Measurements from ENCODE around the gene ADIPOR1. TPM values are rescaled to one million over a fixed set of nuclear protein-coding genes. Genes with fewer than 3 reads are reported as not detected.
A peak's percentile ranks its signal among the peaks of the same experiment; 100 is the strongest.

Gene ADIPOR1
- total RNA-seq, 1 experiment from 2014 or later: 79.1 TPM

DNA sequence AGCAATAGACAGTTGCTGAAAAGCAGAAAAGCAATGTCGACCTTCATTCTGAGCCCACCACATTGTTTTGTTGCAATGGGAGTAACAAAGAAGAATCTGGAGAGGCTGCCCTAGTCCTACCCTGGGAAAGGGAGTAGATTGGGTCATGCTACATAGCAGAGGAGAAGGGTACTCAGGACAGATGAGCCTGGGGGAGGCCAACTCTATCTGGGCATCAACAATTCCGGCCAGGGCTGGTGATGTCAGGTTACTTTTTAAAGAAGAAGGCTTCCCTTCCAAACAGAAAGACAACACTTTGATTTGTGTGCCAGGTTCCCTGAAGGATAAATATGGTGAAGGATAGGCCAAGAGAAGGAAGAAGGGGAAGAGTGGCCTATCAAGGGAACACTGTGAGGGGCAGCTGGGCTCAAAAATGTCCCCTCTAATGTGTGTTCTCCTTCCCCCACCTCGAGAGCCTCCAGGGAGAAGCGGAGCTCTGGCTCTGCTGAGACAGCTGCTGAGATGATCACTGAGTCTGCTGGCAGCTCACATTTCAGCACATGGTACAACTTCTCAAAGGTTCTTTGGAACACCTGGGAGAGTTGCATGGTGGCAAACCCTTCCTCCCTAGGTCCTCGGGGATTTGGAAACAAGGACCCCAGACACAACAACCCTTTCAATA is 3.2 kb upstream of the ADIPOR1 start:
- peaks cover 16% of the 10 kb centered on the region for H3K4me1 ChIP-seq (ENCODE audit: insufficient read depth, low read length, poor library complexity, severe bottlenecking)
- H3K4me3 ChIP-seq (ENCODE audit: low read depth, low read length, poor library complexity, severe bottlenecking): no peak overlapping the region
- BruUV-seq (replicated peaks): no TSS peak
- DNase-seq (ENCODE audit: low spot score): no peak
- ChIA-PET POLR2A (ENCODE audit: low non-redundant PET) (no interaction called here), CTCF (no interaction called here)
- no peaks in the 10 kb centered on the region for H3K9me3 ChIP-seq (ENCODE audit: low read depth, low read length, poor library complexity, severe bottlenecking)
- TF ChIP-seq, protein P1, sequence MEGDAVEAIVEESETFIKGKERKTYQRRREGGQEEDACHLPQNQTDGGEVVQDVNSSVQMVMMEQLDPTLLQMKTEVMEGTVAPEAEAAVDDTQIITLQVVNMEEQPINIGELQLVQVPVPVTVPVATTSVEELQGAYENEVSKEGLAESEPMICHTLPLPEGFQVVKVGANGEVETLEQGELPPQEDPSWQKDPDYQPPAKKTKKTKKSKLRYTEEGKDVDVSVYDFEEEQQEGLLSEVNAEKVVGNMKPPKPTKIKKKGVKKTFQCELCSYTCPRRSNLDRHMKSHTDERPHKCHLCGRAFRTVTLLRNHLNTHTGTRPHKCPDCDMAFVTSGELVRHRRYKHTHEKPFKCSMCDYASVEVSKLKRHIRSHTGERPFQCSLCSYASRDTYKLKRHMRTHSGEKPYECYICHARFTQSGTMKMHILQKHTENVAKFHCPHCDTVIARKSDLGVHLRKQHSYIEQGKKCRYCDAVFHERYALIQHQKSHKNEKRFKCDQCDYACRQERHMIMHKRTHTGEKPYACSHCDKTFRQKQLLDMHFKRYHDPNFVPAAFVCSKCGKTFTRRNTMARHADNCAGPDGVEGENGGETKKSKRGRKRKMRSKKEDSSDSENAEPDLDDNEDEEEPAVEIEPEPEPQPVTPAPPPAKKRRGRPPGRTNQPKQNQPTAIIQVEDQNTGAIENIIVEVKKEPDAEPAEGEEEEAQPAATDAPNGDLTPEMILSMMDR (conservative IDR thresholded peaks at IDR 0.05; ENCODE audit: low read depth, low read length): no peak
- TF ChIP-seq EZH2 (IDR thresholded peaks at IDR 0.05; ENCODE audit: borderline replicate concordance, low read depth, low read length, poor library complexity, severe bottlenecking): no peak
- H3K27me3 ChIP-seq (replicated peaks; ENCODE audit: insufficient read depth, low read depth, low read length, poor library complexity): no peaks in the 10 kb centered on the region
- H3K36me3 ChIP-seq (ENCODE audit: insufficient read depth, low read length, poor library complexity, severe bottlenecking): peaks cover 5% of the 10 kb centered on the region
- intact Hi-C loops (cut with micrococcal nuclease; ENCODE audit: unreplicated experiment): no loop called here
- no peak overlapping the region for H3K27ac ChIP-seq (ENCODE audit: low read depth, low read length, poor library complexity, severe bottlenecking)

DNA sequence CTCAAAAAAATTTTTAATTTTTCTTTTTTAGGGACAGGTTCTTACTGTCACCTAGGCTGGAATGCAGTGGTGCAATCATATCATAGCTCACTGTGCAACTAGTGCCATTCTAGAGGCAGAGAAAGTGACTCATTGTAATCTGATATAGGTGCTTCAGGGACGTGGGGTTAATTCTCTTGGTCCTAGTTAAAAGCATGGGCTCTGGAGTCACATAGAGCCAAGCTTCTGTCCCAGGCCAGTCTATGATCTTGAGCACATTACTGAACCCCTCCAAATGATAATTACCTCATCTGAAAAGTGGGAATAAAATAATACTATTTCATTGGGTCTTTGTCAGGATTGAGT is 1.1 kb upstream of the ADIPOR1 start:
- H3K4me1 ChIP-seq (ENCODE audit: insufficient read depth, low read length, poor library complexity, severe bottlenecking): peaks cover 13% of the 10 kb centered on the region

DNA sequence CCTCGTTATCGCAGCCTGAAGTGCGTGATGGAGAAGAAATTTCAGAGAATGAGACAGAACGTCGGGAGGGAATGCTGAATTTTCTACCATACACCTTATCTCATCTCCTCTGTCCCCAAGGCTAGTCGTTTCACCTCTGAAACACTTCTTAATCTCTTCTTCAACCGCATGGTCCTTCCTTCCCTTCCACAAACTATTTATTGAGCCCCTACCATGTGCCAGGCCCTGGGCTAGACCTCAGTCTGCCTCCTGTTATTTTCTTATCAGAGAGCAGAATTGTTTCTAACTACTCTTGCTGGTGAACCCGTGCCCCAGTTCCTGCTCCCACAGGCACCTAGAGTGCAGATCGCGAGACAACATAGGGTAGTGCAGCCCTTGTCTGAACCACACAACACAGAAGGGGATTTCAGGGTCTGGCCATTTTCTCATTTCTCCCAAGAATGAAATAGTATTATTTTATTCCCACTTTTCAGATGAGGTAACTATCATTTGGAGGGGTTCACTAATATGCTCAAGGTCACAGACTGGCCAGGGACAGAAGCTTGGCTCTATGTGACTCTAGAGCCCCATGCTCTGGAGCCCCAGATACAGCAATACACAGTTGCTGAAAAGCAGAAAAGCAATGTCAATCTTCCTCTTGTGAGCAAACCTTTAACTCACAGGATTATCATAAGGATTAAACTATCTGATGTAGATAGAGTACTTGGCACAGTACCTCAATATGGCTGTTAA is 598 bp upstream of the ADIPOR1 start:
- Histone ChIP-seq H3K4me1 (ENCODE audit: insufficient read depth, low read length, poor library complexity, severe bottlenecking) (peaks cover 13% of the 10 kb centered on the region), H3K4me3 (ENCODE audit: low read depth, low read length, poor library complexity, severe bottlenecking) (peak overlapping the region; percentile 99), H3K27me3 (replicated peaks; ENCODE audit: insufficient read depth, low read depth, low read length, poor library complexity) (no peaks in the 10 kb centered on the region), H3K36me3 (ENCODE audit: insufficient read depth, low read length, poor library complexity, severe bottlenecking) (peaks cover 5% of the 10 kb centered on the region), H3K9me3 (ENCODE audit: low read depth, low read length, poor library complexity, severe bottlenecking) (no peaks in the 10 kb centered on the region), H3K27ac (ENCODE audit: low read depth, low read length, poor library complexity, severe bottlenecking) (peak overlapping the region; percentile 97)
- intact Hi-C loops (cut with micrococcal nuclease; ENCODE audit: unreplicated experiment): no loop called here
- CTCF ChIA-PET: no interaction called here
- DNase-seq (ENCODE audit: low spot score): no peak
- POLR2A ChIA-PET (ENCODE audit: low non-redundant PET): no interaction called here
- BruUV-seq (replicated peaks): no TSS peak
- TF ChIP-seq EZH2 (IDR thresholded peaks at IDR 0.05; ENCODE audit: borderline replicate concordance, low read depth, low read length, poor library complexity, severe bottlenecking): no peak
- TF ChIP-seq, protein P1 (conservative IDR thresholded peaks at IDR 0.05; ENCODE audit: low read depth, low read length): no peak

More for the DNA sequence above, 1.1 kb upstream of the ADIPOR1 start:
- ChIA-PET POLR2A (ENCODE audit: low non-redundant PET) (no interaction called here), CTCF (no interaction called here)
- no peak for TF ChIP-seq EZH2 (IDR thresholded peaks at IDR 0.05; ENCODE audit: borderline replicate concordance, low read depth, low read length, poor library complexity, severe bottlenecking)
- TF ChIP-seq, protein P1 (conservative IDR thresholded peaks at IDR 0.05; ENCODE audit: low read depth, low read length): no peak
- peak; percentile 35 for DNase-seq (ENCODE audit: low spot score)
- Histone ChIP-seq H3K27ac (ENCODE audit: low read depth, low read length, poor library complexity, severe bottlenecking) (no peak overlapping the region), H3K36me3 (ENCODE audit: insufficient read depth, low read length, poor library complexity, severe bottlenecking) (peaks cover 5% of the 10 kb centered on the region), H3K27me3 (replicated peaks; ENCODE audit: insufficient read depth, low read depth, low read length, poor library complexity) (no peaks in the 10 kb centered on the region), H3K9me3 (ENCODE audit: low read depth, low read length, poor library complexity, severe bottlenecking) (no peaks in the 10 kb centered on the region), H3K4me3 (ENCODE audit: low read depth, low read length, poor library complexity, severe bottlenecking) (no peak overlapping the region)
- intact Hi-C loops (cut with micrococcal nuclease; ENCODE audit: unreplicated experiment): no loop called here
- no TSS peak for BruUV-seq (replicated peaks)
